Tibial artery (tissue), 4 donors: ENCODE measurements around the gene VASH2.

ENCODE experiments used
- DNase-seq, 2 donors: peaks; one replicate each; pipeline ENCODE4 v3.0.0-alpha.2; 2019
- H3K27ac ChIP-seq, 2 donors: fragments of 200-600 bp; sonication (generic) in 1 of 2; 1 replicate in 1 of 2; 2 replicates in 1 of 2; pipeline ENCODE4 v1.5.1; 2018 to 2019; ENCODE audit warnings: mild to moderate bottlenecking in 1 of 2
- H3K27me3 ChIP-seq, 2 donors: fragments of 200-600 bp; sonication (generic) in 1 of 2; one replicate each; pipeline versions ENCODE4 v1.5.1 to v1.6.0; 2016 to 2019
- H3K36me3 ChIP-seq, 3 donors: fragments of 200-600 bp; sonication (generic) in 2 of 3; one replicate each; pipeline ENCODE4 v1.5.1; 2016 to 2019; ENCODE audit warnings: mild to moderate bottlenecking in 2 of 3
- H3K4me1 ChIP-seq, 4 donors: fragments of 200-600 bp; sonication (generic) in 2 of 4; 1 replicate in 3 of 4; 2 replicates in 1 of 4; pipeline ENCODE4 v1.5.1; 2016 to 2019
- H3K4me3 ChIP-seq, 2 donors: fragments of 200-600 bp; sonication (generic) in 1 of 2; 1 replicate in 1 of 2; 2 replicates in 1 of 2; pipeline ENCODE4 v1.5.1; 2018 to 2019; ENCODE audit warnings: mild to moderate bottlenecking in 2 of 2
- H3K9me3 ChIP-seq, 3 donors: fragments of 200-600 bp; sonication (generic) in 1 of 3; one replicate each; pipeline ENCODE4 v1.5.1; 2016 to 2019
- intact Hi-C: fragments of 100-400 bp; cut with DNase I; formaldehyde crosslinking; loops from one replicate; pipeline ENCODE4 v1.15.0; 2023; ENCODE audit warnings: low total_unique reads
- TF ChIP-seq, protein P1 (sequence below), 2 experiments: fragments of 200-600 bp in 1 of 2; fragments of 450-650 bp in 1 of 2; IDR thresholded peaks; one replicate each; pipeline ENCODE4 v1.5.1; 2017 to 2019; ENCODE audit warnings: antibody characterized with exemption in 2 of 2, mild to moderate bottlenecking in 1 of 2, moderate library complexity in 1 of 2

The VASH2 gene

DNA sequence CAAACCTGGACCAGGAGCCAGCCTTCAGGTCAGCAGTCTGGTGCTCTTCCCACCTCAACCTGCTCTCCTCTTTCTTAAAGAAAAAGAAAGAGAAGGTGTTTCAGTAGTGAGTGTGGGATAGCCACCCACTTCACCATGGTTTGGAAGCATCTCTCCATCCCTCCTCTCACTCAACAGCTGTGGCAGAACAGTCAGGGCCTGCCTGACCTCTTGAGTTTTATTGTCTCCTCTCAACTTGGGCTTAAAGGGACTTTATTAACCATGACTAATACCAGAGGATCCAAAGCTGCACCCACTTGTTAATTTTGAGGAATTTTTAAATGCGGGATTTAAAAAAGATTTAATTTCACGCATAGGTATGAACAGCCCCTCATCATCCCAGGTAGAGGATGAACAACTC lies 570 bp upstream of the VASH2 start:
- DNase-seq: no peak
- no peak overlapping the region for H3K27ac ChIP-seq
- H3K36me3 ChIP-seq: no peaks in the 10 kb centered on the region
- TF ChIP-seq, protein P1, sequence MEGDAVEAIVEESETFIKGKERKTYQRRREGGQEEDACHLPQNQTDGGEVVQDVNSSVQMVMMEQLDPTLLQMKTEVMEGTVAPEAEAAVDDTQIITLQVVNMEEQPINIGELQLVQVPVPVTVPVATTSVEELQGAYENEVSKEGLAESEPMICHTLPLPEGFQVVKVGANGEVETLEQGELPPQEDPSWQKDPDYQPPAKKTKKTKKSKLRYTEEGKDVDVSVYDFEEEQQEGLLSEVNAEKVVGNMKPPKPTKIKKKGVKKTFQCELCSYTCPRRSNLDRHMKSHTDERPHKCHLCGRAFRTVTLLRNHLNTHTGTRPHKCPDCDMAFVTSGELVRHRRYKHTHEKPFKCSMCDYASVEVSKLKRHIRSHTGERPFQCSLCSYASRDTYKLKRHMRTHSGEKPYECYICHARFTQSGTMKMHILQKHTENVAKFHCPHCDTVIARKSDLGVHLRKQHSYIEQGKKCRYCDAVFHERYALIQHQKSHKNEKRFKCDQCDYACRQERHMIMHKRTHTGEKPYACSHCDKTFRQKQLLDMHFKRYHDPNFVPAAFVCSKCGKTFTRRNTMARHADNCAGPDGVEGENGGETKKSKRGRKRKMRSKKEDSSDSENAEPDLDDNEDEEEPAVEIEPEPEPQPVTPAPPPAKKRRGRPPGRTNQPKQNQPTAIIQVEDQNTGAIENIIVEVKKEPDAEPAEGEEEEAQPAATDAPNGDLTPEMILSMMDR (IDR thresholded peaks at IDR 0.05): no peak
- intact Hi-C loops: no loop called here
- H3K4me3 ChIP-seq: peak overlapping the region; percentile 45 to 61
- no peaks in the 10 kb centered on the region for H3K9me3 ChIP-seq
- peaks cover 0 to 20% (median 11%) of the 10 kb centered on the region in 4 donors for H3K4me1 ChIP-seq
- peaks cover 0 to 15% of the 10 kb centered on the region in 2 donors for H3K27me3 ChIP-seq

- H3K27ac ChIP-seq: no peak overlapping the region
- H3K27me3 ChIP-seq: peaks cover 0 to 15% of the 10 kb centered on the region in 2 donors
- H3K9me3 ChIP-seq: no peaks in the 10 kb centered on the region
- TF ChIP-seq, protein P1 (IDR thresholded peaks at IDR 0.05): no peak
- H3K36me3 ChIP-seq: no peaks in the 10 kb centered on the region
- peak overlapping the region; percentile 45 to 61 for H3K4me3 ChIP-seq
- DNase-seq: no peak
- intact Hi-C loops: no loop called here
- H3K4me1 ChIP-seq: peaks cover 0 to 20% (median 11%) of the 10 kb centered on the region in 4 donors
Observed at GRCh38 chr1:212951126-212951946, 995 bp downstream of the VASH2 start.

DNA sequence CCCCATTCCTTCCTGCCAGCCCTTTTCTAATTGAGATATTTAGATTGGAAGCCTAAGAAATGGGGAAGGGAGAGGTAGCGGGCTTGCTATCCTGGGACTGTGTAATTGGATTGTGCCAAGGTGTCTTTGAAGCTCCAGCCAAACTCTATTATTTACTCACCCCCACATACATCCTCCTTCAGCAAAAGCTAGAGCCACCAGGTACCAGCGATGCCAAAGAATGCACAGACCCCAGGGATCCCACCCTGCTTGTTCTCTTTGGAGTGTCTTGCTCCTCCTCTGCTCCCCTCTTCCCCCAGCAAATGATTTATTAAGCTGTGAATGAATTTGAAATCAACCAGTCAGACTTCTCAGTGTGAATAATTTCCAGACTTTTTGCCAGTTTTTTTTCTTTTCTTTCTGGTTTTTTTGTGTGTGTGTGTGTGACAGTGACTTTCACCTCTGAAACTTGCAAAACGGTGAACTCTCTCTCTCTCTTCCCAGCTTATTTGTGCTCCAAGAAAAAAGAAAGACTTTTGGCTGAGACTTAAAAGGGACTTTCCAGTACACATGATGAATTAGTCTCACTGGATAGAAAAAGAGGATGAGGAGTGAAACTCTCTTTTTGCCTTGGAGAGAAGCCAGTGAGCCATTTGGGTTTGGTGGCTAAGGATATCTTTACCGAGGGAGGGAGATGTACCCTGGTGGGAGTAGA lies 1.8 kb downstream of the VASH2 start:
- Histone ChIP-seq H3K9me3 (no peaks in the 10 kb centered on the region), H3K4me3 (peak overlapping the region in 1 of 2 donors; percentile 61), H3K27me3 (peaks cover 0 to 15% of the 10 kb centered on the region in 2 donors), H3K36me3 (no peaks in the 10 kb centered on the region), H3K27ac (no peak overlapping the region), H3K4me1 (peaks cover 0 to 20% (median 11%) of the 10 kb centered on the region in 4 donors)
- TF ChIP-seq, protein P1 (IDR thresholded peaks at IDR 0.05): no peak
- intact Hi-C loops: no loop called here
- no peak for DNase-seq

DNA sequence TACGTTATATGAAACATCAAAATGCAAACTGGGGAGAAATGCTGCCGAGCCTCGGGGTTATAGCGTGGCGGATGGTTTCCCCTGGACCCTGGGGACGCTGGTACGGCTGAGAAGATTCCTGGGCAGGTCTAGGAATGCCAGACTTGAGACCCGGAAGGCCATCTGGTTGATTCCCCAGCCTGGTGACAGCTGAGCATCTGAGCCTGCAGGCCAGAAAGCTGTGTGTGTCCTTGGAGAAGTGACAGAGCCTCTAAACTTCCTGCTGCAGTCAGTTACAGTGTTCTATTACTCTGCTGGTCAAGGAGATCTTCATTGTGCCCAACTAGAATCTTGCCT lies 2.3 kb downstream of the VASH2 start:
- no peak for DNase-seq
- no peaks in the 10 kb centered on the region for H3K9me3 ChIP-seq
- H3K27me3 ChIP-seq: peaks cover 0 to 11% of the 10 kb centered on the region in 2 donors
- intact Hi-C loops: no loop called here
- no peak overlapping the region for H3K27ac ChIP-seq
- no peak overlapping the region for H3K4me3 ChIP-seq
- no peaks in the 10 kb centered on the region for H3K36me3 ChIP-seq
- H3K4me1 ChIP-seq: peaks cover 0 to 20% (median 11%) of the 10 kb centered on the region in 4 donors
- TF ChIP-seq, protein P1 (IDR thresholded peaks at IDR 0.05): no peak

GRCh38 chr1:212953321-212953720 lies 3.0 kb downstream of the VASH2 start:
- Histone ChIP-seq H3K9me3 (no peaks in the 10 kb centered on the region), H3K27ac (no peak overlapping the region), H3K27me3 (peaks cover 0 to 14% of the 10 kb centered on the region in 2 donors), H3K36me3 (no peaks in the 10 kb centered on the region), H3K4me3 (no peak overlapping the region), H3K4me1 (peaks cover 0 to 20% (median 11%) of the 10 kb centered on the region in 4 donors)
- no peak for DNase-seq
- TF ChIP-seq, protein P1 (IDR thresholded peaks at IDR 0.05): no peak
- intact Hi-C loops: no loop called here
